NCI-H1694 (cell line): ENCODE data around the gene ORC2.
"Not testable (repeated sequence)": the region's sequence is repeated elsewhere in the genome, so short reads cannot be mapped to it uniquely, and the experiment has no call there.

Experiments used
- DNase-seq: peaks from one replicate; lab custom pipeline; 2025; lab: John Stamatoyannopoulos, UW

The ORC2 gene

GRCh38 chr2:200930947-200931626, 32.4 kb downstream of the ORC2 start:
- DNase-seq = no peak

GRCh38 chr2:200929334-200930249, 33.9 kb downstream of the ORC2 start:
- no peak for DNase-seq

GRCh38 chr2:200922439-200922838, 41.0 kb downstream of the ORC2 start:
- no peak for DNase-seq

GRCh38 chr2:200913654-200914053, 49.8 kb downstream of the ORC2 start:
- no peak for DNase-seq

- no peak for DNase-seq
Measured at GRCh38 chr2:200909958-200910357, 53.5 kb downstream of the ORC2 start.

- peak; percentile 16 for DNase-seq
Measured at GRCh38 chr2:200905618-200906296, 57.7 kb downstream of the ORC2 start.

- peak; percentile 87 for DNase-seq
Measured at GRCh38 chr2:200901459-200902072, 61.9 kb downstream of the ORC2 start.

GRCh38 chr2:200899482-200899881, 64.0 kb downstream of the ORC2 start:
- no peak for DNase-seq

GRCh38 chr2:200888704-200889625, 74.5 kb downstream of the ORC2 start, which contains the start of the genes NIF3L1 and PPIL3:
NIF3L1 (plus strand) TSS chr2:200889371; CDS start chr2:200891944, 2,573 bp downstream.
PPIL3 (minus strand) TSS chr2:200889077; CDS start chr2:200887615, 1,462 bp downstream.
- peak; percentile 97 for DNase-seq

GRCh38 chr2:200881715-200882249, 81.7 kb downstream of the ORC2 start:
- not testable (repeated sequence) for DNase-seq

GRCh38 chr2:200878289-200878880, 85.1 kb downstream of the ORC2 start:
- no peak for DNase-seq

GRCh38 chr2:200877443-200877842, 86.0 kb downstream of the ORC2 start:
- no peak for DNase-seq

- no peak for DNase-seq
Measured at GRCh38 chr2:200873560-200873959, 89.9 kb downstream of the ORC2 start.

- no peak for DNase-seq
Measured at GRCh38 chr2:200871151-200871550, 92.3 kb downstream of the ORC2 start.

GRCh38 chr2:200869014-200869413, 94.4 kb downstream of the ORC2 start:
- no peak for DNase-seq

GRCh38 chr2:200864176-200865034, 99.1 kb downstream of the ORC2 start, which contains the start of gene CLK1:
CLK1 (minus strand) TSS chr2:200864658; CDS start chr2:200861862, 2,796 bp downstream.
- peak; percentile 90 for DNase-seq

- no peak for DNase-seq
Measured at GRCh38 chr2:200863782-200864175, 99.7 kb downstream of the ORC2 start.

- peak; percentile 12 for DNase-seq
Measured at GRCh38 chr2:200862532-200863000, 100.9 kb downstream of the ORC2 start.

- no peak for DNase-seq
Measured at GRCh38 chr2:200861617-200862155, 101.8 kb downstream of the ORC2 start.
